Breast epithelium (tissue), 3 donors: Measurements from ENCODE around the gene LAMP2.

Source experiments
- POLR2AphosphoS5 ChIP-seq, 3 donors: sonication (generic); formaldehyde crosslinking; IDR thresholded peaks; one replicate each; pipeline ENCODE4 v1.6.1; 2017; ENCODE audit warnings: antibody characterized with exemption in 3 of 3
- TF ChIP-seq, protein P1 (sequence below), 3 donors: fragments of 450-650 bp; IDR thresholded peaks; one replicate each; pipeline ENCODE4 v1.5.1; 2016 to 2017; ENCODE audit warnings: antibody characterized with exemption in 3 of 3, mild to moderate bottlenecking in 3 of 3, moderate library complexity in 3 of 3

GRCh38 chrX:120459309-120459708 is 9.8 kb downstream of the LAMP2 start:
- TF ChIP-seq, protein P1, sequence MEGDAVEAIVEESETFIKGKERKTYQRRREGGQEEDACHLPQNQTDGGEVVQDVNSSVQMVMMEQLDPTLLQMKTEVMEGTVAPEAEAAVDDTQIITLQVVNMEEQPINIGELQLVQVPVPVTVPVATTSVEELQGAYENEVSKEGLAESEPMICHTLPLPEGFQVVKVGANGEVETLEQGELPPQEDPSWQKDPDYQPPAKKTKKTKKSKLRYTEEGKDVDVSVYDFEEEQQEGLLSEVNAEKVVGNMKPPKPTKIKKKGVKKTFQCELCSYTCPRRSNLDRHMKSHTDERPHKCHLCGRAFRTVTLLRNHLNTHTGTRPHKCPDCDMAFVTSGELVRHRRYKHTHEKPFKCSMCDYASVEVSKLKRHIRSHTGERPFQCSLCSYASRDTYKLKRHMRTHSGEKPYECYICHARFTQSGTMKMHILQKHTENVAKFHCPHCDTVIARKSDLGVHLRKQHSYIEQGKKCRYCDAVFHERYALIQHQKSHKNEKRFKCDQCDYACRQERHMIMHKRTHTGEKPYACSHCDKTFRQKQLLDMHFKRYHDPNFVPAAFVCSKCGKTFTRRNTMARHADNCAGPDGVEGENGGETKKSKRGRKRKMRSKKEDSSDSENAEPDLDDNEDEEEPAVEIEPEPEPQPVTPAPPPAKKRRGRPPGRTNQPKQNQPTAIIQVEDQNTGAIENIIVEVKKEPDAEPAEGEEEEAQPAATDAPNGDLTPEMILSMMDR (IDR thresholded peaks at IDR 0.05): no peak
- TF ChIP-seq POLR2AphosphoS5 (IDR thresholded peaks at IDR 0.05): no peak
